HepG2 (cell line): ENCODE data around the gene C11orf68. TPM values are rescaled to one million over a fixed set of nuclear protein-coding genes. Genes with fewer than 3 reads are reported as not detected.

ENCODE experiments used
- CBX2 ChIP-seq, 2 experiments: fragments of 200-600 bp in 1 of 2; sonication (generic); formaldehyde crosslinking in 1 of 2; IDR thresholded peaks; 2 replicates each; pipeline versions ENCODE4 v1.7.0 to v1.8.1; 2018 to 2022; ENCODE audit warnings: low read depth in 2 of 2, low read length in 1 of 2, mild to moderate bottlenecking in 1 of 2, missing genetic modification reagents in 1 of 2
- CCDC6 ChIP-seq: sonication (generic); formaldehyde crosslinking; IDR thresholded peaks from 2 replicates; pipeline ENCODE4 v1.8.1; 2022; ENCODE audit warnings: mild to moderate bottlenecking, missing genetic modification reagents, moderate library complexity
- CREM ChIP-seq, 2 experiments: sonication (generic) in 1 of 2; formaldehyde crosslinking in 1 of 2; IDR thresholded peaks; 2 replicates each; pipeline versions ENCODE4 v1.4.0 to v1.6.1; 2016 to 2020; ENCODE audit warnings: antibody characterized with exemption in 1 of 2, mild to moderate bottlenecking in 1 of 2, missing genetic modification reagents in 1 of 2
- JUN ChIP-seq: sonication (generic); formaldehyde crosslinking; IDR thresholded peaks from 2 replicates; pipeline ENCODE4 v1.4.0; 2020; ENCODE audit warnings: mild to moderate bottlenecking, missing genetic modification reagents
- KLF13 ChIP-seq: sonication (generic); formaldehyde crosslinking; IDR thresholded peaks from 2 replicates; pipeline ENCODE4 v1.4.0; 2020; ENCODE audit warnings: mild to moderate bottlenecking, missing genetic modification reagents
- LRRFIP1 ChIP-seq: sonication (generic); formaldehyde crosslinking; conservative IDR thresholded peaks from 2 replicates; pipeline ENCODE4 v1.4.0; 2020; ENCODE audit warnings: missing genetic modification reagents
- NR0B2 ChIP-seq: sonication (generic); formaldehyde crosslinking; IDR thresholded peaks from 2 replicates; pipeline ENCODE4 v1.4.0; 2020; ENCODE audit warnings: mild to moderate bottlenecking, missing genetic modification reagents
- NR3C1 ChIP-seq: sonication (generic); formaldehyde crosslinking; IDR thresholded peaks from 2 replicates; pipeline ENCODE4 v1.4.0; 2020; ENCODE audit warnings: missing genetic modification reagents
- PBX2 ChIP-seq: IDR thresholded peaks from 2 replicates; pipeline ENCODE4 v1.6.1; 2016; ENCODE audit warnings: control low read depth
- PBX3 ChIP-seq: sonication (generic); formaldehyde crosslinking; IDR thresholded peaks from 2 replicates; pipeline ENCODE4 v1.8.1; 2023; ENCODE audit warnings: missing genetic modification reagents, inconsistent platforms, borderline replicate concordance
- PHF20 ChIP-seq: sonication (generic); formaldehyde crosslinking; IDR thresholded peaks from 2 replicates; pipeline ENCODE4 v1.5.0; 2020; ENCODE audit warnings: mild to moderate bottlenecking, missing genetic modification reagents
- SOX5 ChIP-seq: IDR thresholded peaks from 2 replicates; pipeline ENCODE4 v1.6.1; 2016; ENCODE audit warnings: borderline replicate concordance
- ZNF234 ChIP-seq: sonication (generic); formaldehyde crosslinking; conservative IDR thresholded peaks from 2 replicates; pipeline ENCODE4 v1.5.1; 2020; ENCODE audit warnings: mild to moderate bottlenecking, missing genetic modification reagents
- ZNF296 ChIP-seq: sonication (generic); formaldehyde crosslinking; conservative IDR thresholded peaks from 2 replicates; pipeline ENCODE4 v1.5.0; 2020; ENCODE audit warnings: mild to moderate bottlenecking, missing genetic modification reagents
- ZNF354B ChIP-seq: sonication (generic); formaldehyde crosslinking; IDR thresholded peaks from 2 replicates; pipeline ENCODE4 v1.8.0; 2022; ENCODE audit warnings: mild to moderate bottlenecking, missing genetic modification reagents
- ZNF646 ChIP-seq: sonication (generic); formaldehyde crosslinking; IDR thresholded peaks from 2 replicates; pipeline ENCODE4 v1.9.0; 2021; ENCODE audit warnings: mild to moderate bottlenecking, missing genetic modification reagents
- polyA plus RNA-seq, 8 experiments: library from polyadenylated mRNA; depleted of rRNA in 3 of 8; stranded (reverse) in 7 of 8; unstranded in 1 of 8; fragments of >200 nt; fragmentation: Illumina TruSeq in 4 of 8; extraction: Trizol in 4 of 8; gene quantifications; 2 replicates each; pipeline versions ENCODE4 v1.2.1 to v1.2.3, GENCODE V29; 2011 to 2016; ENCODE audit warnings: low read depth in 4 of 8, missing spikeins in 1 of 8, mixed read lengths in 1 of 8; ENCODE audit not compliant: insufficient read depth in 1 of 8
- total RNA-seq, 5 experiments: library from RNA; depleted of rRNA; stranded (reverse); fragments of >200 nt; fragmentation: Illumina TruSeq; extraction: Trizol; gene quantifications; 2 replicates each; pipeline ENCODE4 v1.2.3, GENCODE V29; 2016; ENCODE audit warnings: low read depth in 1 of 5

Gene C11orf68
- total and polyA plus RNA-seq, 2 of the 13 experiments (the other 11 are each of a cell fraction or from before 2014, with no cell fraction given) = 8.4 to 28.3 TPM

- no peak for TF ChIP-seq PBX2
- TF ChIP-seq NR3C1 = no peak
- peak; percentile 40; the same call in 1 of the 2 replicates for TF ChIP-seq NR0B2 (CRISPR knock-in tag)
- no peak for TF ChIP-seq CBX2 (IDR thresholded peaks at IDR 0.05; ENCODE audit: low read depth, low read length)
- TF ChIP-seq CBX2 (CRISPR knock-in tag; IDR thresholded peaks at IDR 0.05; ENCODE audit: low read depth) = no peak; the same call in 1 of the 2 replicates
- no peak for TF ChIP-seq CREM (IDR thresholded peaks at IDR 0.05)
- TF ChIP-seq CREM (CRISPR knock-in tag; IDR thresholded peaks at IDR 0.05) = no peak
- no peak for TF ChIP-seq ZNF234 (CRISPR knock-in tag)
- TF ChIP-seq ZNF646 (CRISPR knock-in tag) = peak; percentile 61; the same call in 1 of the 2 replicates
- no peak; the same call in 1 of the 2 replicates for TF ChIP-seq PHF20 (CRISPR knock-in tag)
- no peak; the same call in 1 of the 2 replicates for TF ChIP-seq KLF13 (CRISPR knock-in tag)
- TF ChIP-seq LRRFIP1 (CRISPR knock-in tag) = no peak
- no peak for TF ChIP-seq PBX3
- TF ChIP-seq JUN (CRISPR knock-in tag) = no peak
- no peak; the same call in 1 of the 2 replicates for TF ChIP-seq ZNF296 (CRISPR knock-in tag)
- no peak for TF ChIP-seq ZNF354B (CRISPR knock-in tag)
- TF ChIP-seq SOX5 = peak; percentile 6; the same call in 1 of the 2 replicates
- TF ChIP-seq CCDC6 (CRISPR knock-in tag) = no peak; the same call in 1 of the 2 replicates
Observed at GRCh38 chr11:65899356-65900124, 19.3 kb downstream of the C11orf68 start (continued).
